Bronchial epithelial cell (primary cell): Measurements from ENCODE around the gene SAMD13. TPM values are rescaled to one million over a fixed set of nuclear protein-coding genes. Genes with fewer than 3 reads are reported as not detected.

Experiments
- DNase-seq: peaks from one replicate; pipeline ENCODE4 v3.0.0-alpha.2; 2010; ENCODE audit warnings: low read depth
- FAIRE-seq: peaks from 2 replicates; lab custom pipeline; 2011; peaks lifted over from hg19 to GRCh38; lab: Jason Lieb, UNC
- H3K27me3 ChIP-seq: 2 replicates; pipeline ENCODE4 v1.5.1; 2011; ENCODE audit warnings: low read length; ENCODE audit not compliant: control insufficient read depth, insufficient read depth
- H3K36me3 ChIP-seq: 2 replicates; pipeline ENCODE4 v1.5.1; 2011; ENCODE audit warnings: low read length; ENCODE audit not compliant: control insufficient read depth, insufficient read depth
- H3K4me3 ChIP-seq: 2 replicates; pipeline ENCODE4 v1.5.1; 2011; ENCODE audit warnings: mild to moderate bottlenecking, low read depth, low read length, control low read depth
- CTCF ChIP-seq: IDR thresholded peaks from 2 replicates; pipeline ENCODE4 v1.5.1; 2011; ENCODE audit warnings: mild to moderate bottlenecking, moderate library complexity, low read length, control low read depth, inconsistent platforms; ENCODE audit not compliant: insufficient read depth, severe bottlenecking
- total RNA-seq: library from RNA; depleted of rRNA; stranded (reverse); fragments of >200 nt; gene quantifications from 2 replicates; pipeline ENCODE4 v1.2.1, GENCODE V29; 2014

The SAMD13 gene
- total RNA-seq, 1 donor from 2014 or later: 0.26 TPM

GRCh38 chr1:84352298-84353106, 51.0 kb downstream of the SAMD13 start:
- H3K27me3 ChIP-seq: no peaks in the 10 kb centered on the region
- DNase-seq (no peak), FAIRE-seq (no peak)
- no peak overlapping the region for H3K4me3 ChIP-seq
- no peaks in the 10 kb centered on the region for H3K36me3 ChIP-seq
- TF ChIP-seq CTCF: no peak

GRCh38 chr1:84353695-84354094, 52.2 kb downstream of the SAMD13 start:
- Histone ChIP-seq H3K27me3 (no peaks in the 10 kb centered on the region), H3K36me3 (no peaks in the 10 kb centered on the region), H3K4me3 (no peak overlapping the region)
- no peak for TF ChIP-seq CTCF
- DNase-seq: no peak
- no peak for FAIRE-seq

- TF ChIP-seq CTCF: no peak
- Histone ChIP-seq H3K27me3 (no peaks in the 10 kb centered on the region), H3K36me3 (no peaks in the 10 kb centered on the region), H3K4me3 (no peak overlapping the region)
- no peak for DNase-seq
- FAIRE-seq: no peak
Observed at GRCh38 chr1:84355556-84355955, 54.0 kb downstream of the SAMD13 start.

DNA sequence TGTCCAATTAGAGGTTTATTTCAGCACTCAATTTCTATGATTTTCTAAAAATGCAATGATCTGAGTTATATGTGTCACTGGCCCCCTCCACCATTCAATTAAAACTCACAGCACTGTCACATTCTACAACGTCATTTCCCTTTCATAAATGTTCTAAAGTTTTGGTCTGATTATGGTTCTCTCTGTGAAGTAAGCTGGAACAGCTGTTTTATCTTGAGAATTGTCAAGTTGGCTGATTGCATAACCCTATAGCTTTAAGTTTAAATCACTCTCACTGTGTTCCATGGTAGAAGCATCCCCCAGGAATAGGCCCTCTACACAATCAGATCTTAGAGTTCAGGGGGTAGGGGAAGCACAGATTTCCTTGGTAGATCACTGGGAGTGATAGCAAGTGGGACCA, 55.4 kb downstream of the SAMD13 start:
- Histone ChIP-seq H3K36me3 (no peaks in the 10 kb centered on the region), H3K4me3 (no peak overlapping the region), H3K27me3 (no peaks in the 10 kb centered on the region)
- DNase-seq: no peak
- no peak for TF ChIP-seq CTCF
- no peak for FAIRE-seq

DNA sequence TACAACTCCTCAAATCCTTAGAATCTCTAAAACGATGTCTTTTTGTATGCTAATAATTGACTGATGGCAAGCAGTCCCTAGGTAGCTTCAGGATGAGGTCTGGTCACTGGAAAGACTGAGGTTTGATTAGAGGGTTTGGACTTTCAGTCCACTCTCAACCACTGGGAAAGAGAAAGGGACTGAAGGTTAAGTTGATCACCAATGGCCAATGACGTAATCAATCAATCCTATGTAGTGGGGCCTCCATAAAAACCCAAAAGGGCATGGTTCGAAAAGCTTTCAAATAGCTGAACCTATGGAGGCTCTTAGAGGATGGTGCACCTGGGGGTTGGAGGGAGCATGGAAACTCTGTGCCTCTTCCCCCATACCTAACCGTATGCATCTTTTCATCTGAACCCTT, 57.2 kb downstream of the SAMD13 start:
- H3K4me3 ChIP-seq: no peak overlapping the region
- DNase-seq (no peak), FAIRE-seq (no peak)
- no peaks in the 10 kb centered on the region for H3K27me3 ChIP-seq
- H3K36me3 ChIP-seq: no peaks in the 10 kb centered on the region
- TF ChIP-seq CTCF: no peak

DNA sequence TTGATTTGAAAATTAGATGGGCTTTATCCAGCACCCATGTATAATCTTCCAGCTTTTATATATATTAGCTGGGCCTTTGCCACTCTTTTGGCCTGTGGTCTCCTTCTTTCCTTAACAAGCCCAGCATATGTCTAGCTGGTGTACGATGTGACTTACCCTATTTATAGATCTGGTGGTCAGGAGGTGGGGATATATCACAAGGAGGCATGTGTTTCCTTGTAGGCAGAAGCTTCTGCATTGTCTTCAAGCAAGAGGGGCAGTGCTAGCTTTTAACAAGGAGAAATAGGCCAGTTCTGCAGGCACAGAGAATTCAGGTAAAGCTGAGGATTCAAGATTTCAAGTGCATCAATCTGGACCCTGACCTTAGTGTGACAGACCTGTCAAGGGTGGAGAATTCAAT, 58.8 kb downstream of the SAMD13 start:
- no peak for TF ChIP-seq CTCF
- FAIRE-seq (no peak), DNase-seq (no peak)
- Histone ChIP-seq H3K4me3 (no peak overlapping the region), H3K27me3 (no peaks in the 10 kb centered on the region), H3K36me3 (no peaks in the 10 kb centered on the region)
